Activated T-cell treated with anti-CD3 and anti-CD28 coated beads, Interleukin-2, amount 50 U/mL, for 24 hours (primary cell): ENCODE data around the gene SETBP1.

ENCODE experiments used
- DNase-seq: peaks from one replicate; pipeline ENCODE4 v3.0.0-alpha.2; 2020
- H3K27ac Mint-ChIP-seq: 2 replicates; pipeline ENCODE4 v1.8.0; 2020; ENCODE audit warnings: mild to moderate bottlenecking, mixed read lengths
- H3K27me3 Mint-ChIP-seq: 2 replicates; pipeline ENCODE4 v1.8.0; 2020; ENCODE audit warnings: mixed read lengths
- H3K36me3 Mint-ChIP-seq: 2 replicates; pipeline ENCODE4 v1.8.0; 2020; ENCODE audit warnings: low read depth, mixed read lengths
- H3K4me1 Mint-ChIP-seq: 2 replicates; pipeline ENCODE4 v1.8.0; 2020; ENCODE audit warnings: low read depth, mixed read lengths
- H3K4me3 Mint-ChIP-seq: 2 replicates; pipeline ENCODE4 v1.8.0; 2020; ENCODE audit warnings: mild to moderate bottlenecking, moderate library complexity, mixed read lengths
- H3K9me3 Mint-ChIP-seq: 2 replicates; pipeline ENCODE4 v1.8.0; 2020; ENCODE audit warnings: mixed read lengths

The SETBP1 gene

GRCh38 chr18:44680273-44681075 is at the start of gene SETBP1:
Gene SETBP1, plus strand, starts transcription at chr18:44680888. Its CDS starts 20,459 bp downstream, at chr18:44701347.
- Mint-ChIP-seq H3K27ac (peak within 1 kb of the TSS; percentile 83), H3K4me1 (peaks cover 8% of the 10 kb centered on the region), H3K36me3 (peaks cover 2% of the 10 kb centered on the region), H3K9me3 (no peaks in the 10 kb centered on the region), H3K27me3 (peaks cover 29% of the 10 kb centered on the region), H3K4me3 (no peak within 1 kb of the TSS)
- peak; percentile 70 for DNase-seq

GRCh38 chr18:44632469-44633145 is 48.1 kb upstream of the SETBP1 start:
- H3K27me3 Mint-ChIP-seq, result peaks cover 15% of the 10 kb centered on the region
- H3K36me3 Mint-ChIP-seq, result no peaks in the 10 kb centered on the region
- no peak for DNase-seq
- no peaks in the 10 kb centered on the region for H3K9me3 Mint-ChIP-seq
- H3K4me3 Mint-ChIP-seq, result no peak overlapping the region
- H3K4me1 Mint-ChIP-seq, result peaks cover 9% of the 10 kb centered on the region
- H3K27ac Mint-ChIP-seq, result no peak overlapping the region

- DNase-seq, result no peak
- no peak overlapping the region for H3K27ac Mint-ChIP-seq
- H3K4me3 Mint-ChIP-seq, result no peak overlapping the region
- no peaks in the 10 kb centered on the region for H3K9me3 Mint-ChIP-seq
- peaks cover 11% of the 10 kb centered on the region for H3K4me1 Mint-ChIP-seq
- peaks cover 24% of the 10 kb centered on the region for H3K27me3 Mint-ChIP-seq
- H3K36me3 Mint-ChIP-seq, result no peaks in the 10 kb centered on the region
Observed at GRCh38 chr18:44635546-44635945, 45.1 kb upstream of the SETBP1 start.

GRCh38 chr18:44636241-44636640 is 44.4 kb upstream of the SETBP1 start:
- Mint-ChIP-seq H3K27me3 (peaks cover 31% of the 10 kb centered on the region), H3K36me3 (no peaks in the 10 kb centered on the region), H3K4me3 (no peak overlapping the region), H3K27ac (no peak overlapping the region), H3K4me1 (peaks cover 11% of the 10 kb centered on the region), H3K9me3 (no peaks in the 10 kb centered on the region)
- no peak for DNase-seq

- peaks cover 33% of the 10 kb centered on the region for H3K27me3 Mint-ChIP-seq
- peak overlapping the region; percentile 53 for H3K27ac Mint-ChIP-seq
- no peaks in the 10 kb centered on the region for H3K36me3 Mint-ChIP-seq
- H3K4me3 Mint-ChIP-seq, result no peak overlapping the region
- no peaks in the 10 kb centered on the region for H3K9me3 Mint-ChIP-seq
- DNase-seq, result no peak
- peaks cover 11% of the 10 kb centered on the region for H3K4me1 Mint-ChIP-seq
Observed at GRCh38 chr18:44637210-44638033, 43.3 kb upstream of the SETBP1 start.

GRCh38 chr18:44638034-44638540 is 42.6 kb upstream of the SETBP1 start:
- Mint-ChIP-seq H3K4me1 (peaks cover 11% of the 10 kb centered on the region), H3K27ac (no peak overlapping the region), H3K9me3 (no peaks in the 10 kb centered on the region)

GRCh38 chr18:44638811-44639210 is 41.9 kb upstream of the SETBP1 start:
- H3K9me3 Mint-ChIP-seq, result no peaks in the 10 kb centered on the region
- peaks cover 35% of the 10 kb centered on the region for H3K27me3 Mint-ChIP-seq
- no peak overlapping the region for H3K4me3 Mint-ChIP-seq
- DNase-seq, result no peak
- H3K4me1 Mint-ChIP-seq, result peaks cover 11% of the 10 kb centered on the region
- H3K36me3 Mint-ChIP-seq, result no peaks in the 10 kb centered on the region
- H3K27ac Mint-ChIP-seq, result no peak overlapping the region

More at GRCh38 chr18:44638034-44638540, 42.6 kb upstream of the SETBP1 start:
- Mint-ChIP-seq H3K36me3 (no peaks in the 10 kb centered on the region), H3K4me3 (no peak overlapping the region), H3K27me3 (peaks cover 38% of the 10 kb centered on the region)
- no peak for DNase-seq

- no peak for DNase-seq
- H3K4me1 Mint-ChIP-seq, result peaks cover 3% of the 10 kb centered on the region
- H3K9me3 Mint-ChIP-seq, result no peaks in the 10 kb centered on the region
- no peak overlapping the region for H3K27ac Mint-ChIP-seq
- peaks cover 28% of the 10 kb centered on the region for H3K27me3 Mint-ChIP-seq
- no peak overlapping the region for H3K4me3 Mint-ChIP-seq
- no peaks in the 10 kb centered on the region for H3K36me3 Mint-ChIP-seq
Observed at GRCh38 chr18:44643004-44643403, 37.7 kb upstream of the SETBP1 start.

- Mint-ChIP-seq H3K9me3 (no peaks in the 10 kb centered on the region), H3K27me3 (peaks cover 27% of the 10 kb centered on the region), H3K27ac (no peak overlapping the region), H3K36me3 (no peaks in the 10 kb centered on the region), H3K4me1 (no peaks in the 10 kb centered on the region), H3K4me3 (no peak overlapping the region)
- no peak for DNase-seq
Observed at GRCh38 chr18:44651478-44651877, 29.2 kb upstream of the SETBP1 start.

- Mint-ChIP-seq H3K9me3 (no peaks in the 10 kb centered on the region), H3K4me1 (no peaks in the 10 kb centered on the region), H3K27me3 (peaks cover 30% of the 10 kb centered on the region), H3K36me3 (no peaks in the 10 kb centered on the region), H3K27ac (no peak overlapping the region), H3K4me3 (no peak overlapping the region)
- DNase-seq, result no peak
Observed at GRCh38 chr18:44651918-44652572, 28.6 kb upstream of the SETBP1 start.

GRCh38 chr18:44652722-44653121 is 28.0 kb upstream of the SETBP1 start:
- Mint-ChIP-seq H3K36me3 (no peaks in the 10 kb centered on the region), H3K27ac (no peak overlapping the region), H3K27me3 (peaks cover 27% of the 10 kb centered on the region), H3K4me3 (no peak overlapping the region), H3K4me1 (no peaks in the 10 kb centered on the region), H3K9me3 (no peaks in the 10 kb centered on the region)
- DNase-seq, result no peak

- H3K27me3 Mint-ChIP-seq, result peaks cover 20% of the 10 kb centered on the region
- no peaks in the 10 kb centered on the region for H3K36me3 Mint-ChIP-seq
- H3K9me3 Mint-ChIP-seq, result no peaks in the 10 kb centered on the region
- no peak overlapping the region for H3K4me3 Mint-ChIP-seq
- H3K27ac Mint-ChIP-seq, result no peak overlapping the region
- DNase-seq, result no peak
- no peaks in the 10 kb centered on the region for H3K4me1 Mint-ChIP-seq
Observed at GRCh38 chr18:44654573-44654972, 26.1 kb upstream of the SETBP1 start.

- H3K9me3 Mint-ChIP-seq, result no peaks in the 10 kb centered on the region
- H3K4me3 Mint-ChIP-seq, result no peak overlapping the region
- H3K27ac Mint-ChIP-seq, result no peak overlapping the region
- DNase-seq, result no peak
- peaks cover 20% of the 10 kb centered on the region for H3K27me3 Mint-ChIP-seq
- H3K36me3 Mint-ChIP-seq, result no peaks in the 10 kb centered on the region
- no peaks in the 10 kb centered on the region for H3K4me1 Mint-ChIP-seq
Observed at GRCh38 chr18:44655435-44655834, 25.3 kb upstream of the SETBP1 start.

- H3K36me3 Mint-ChIP-seq, result no peaks in the 10 kb centered on the region
- no peaks in the 10 kb centered on the region for H3K4me1 Mint-ChIP-seq
- H3K27me3 Mint-ChIP-seq, result peaks cover 20% of the 10 kb centered on the region
- DNase-seq, result no peak
- no peak overlapping the region for H3K4me3 Mint-ChIP-seq
- H3K27ac Mint-ChIP-seq, result no peak overlapping the region
- no peaks in the 10 kb centered on the region for H3K9me3 Mint-ChIP-seq
Observed at GRCh38 chr18:44659771-44660170, 20.9 kb upstream of the SETBP1 start.
